Sigmoid colon (tissue), 4 donors: ENCODE measurements around the gene CYP39A1.

ENCODE experiments used
- CTCF ChIP-seq, 4 experiments: fragments of 450-650 bp in 3 of 4; fragments of 200-600 bp in 1 of 4; IDR thresholded peaks; one replicate each; pipeline ENCODE4 v1.5.1; 2016 to 2019; ENCODE audit warnings: antibody characterized with exemption in 4 of 4, mild to moderate bottlenecking in 3 of 4, moderate library complexity in 2 of 4
- EP300 ChIP-seq, 4 donors: sonication (generic); formaldehyde crosslinking; IDR thresholded peaks; one replicate each; pipeline ENCODE4 v1.6.1; 2017; ENCODE audit warnings: antibody characterized with exemption in 4 of 4
- POLR2A ChIP-seq, 2 donors: fragments of 450-650 bp; IDR thresholded peaks; one replicate each; pipeline ENCODE4 v1.6.1; 2016; ENCODE audit warnings: antibody characterized with exemption in 2 of 2, mild to moderate bottlenecking in 2 of 2, moderate library complexity in 2 of 2
- POLR2AphosphoS5 ChIP-seq, 4 donors: sonication (generic); formaldehyde crosslinking; IDR thresholded peaks; one replicate each; pipeline ENCODE4 v1.6.1; 2017; ENCODE audit warnings: antibody characterized with exemption in 4 of 4

- TF ChIP-seq CTCF (IDR thresholded peaks at IDR 0.05) (no peak), POLR2A (IDR thresholded peaks at IDR 0.05) (no peak), POLR2AphosphoS5 (IDR thresholded peaks at IDR 0.05) (peak in 1 of 4 donors; percentile 5), EP300 (IDR thresholded peaks at IDR 0.05) (no peak)
Observed at GRCh38 chr6:46651816-46652215, 802 bp downstream of the CYP39A1 start.
